OCI-LY7 (cell line): ENCODE data around the gene KCNA3. TPM values are rescaled to one million over a fixed set of nuclear protein-coding genes. Genes with fewer than 3 reads are reported as not detected.

ENCODE experiments used
- BruUV-seq: library from RNA; stranded (reverse); fragments of 400-500 nt; replicated peaks from 2 replicates; lab custom pipeline; 2021; lab: Mats Ljungman, UMichigan
- CTCF ChIA-PET: fragments of 300-600 bp; sonication (Branson Sonifier 250); formaldehyde crosslinking; loops from one replicate; lab custom pipeline; 2022; ENCODE audit warnings: antibody characterized with exemption; ENCODE audit not compliant: unreplicated experiment; lab: Charles Lee
- POLR2A ChIA-PET: fragments of 300-600 bp; sonication (Branson Sonifier 250); formaldehyde crosslinking; loops from one replicate; lab custom pipeline; 2022; ENCODE audit warnings: antibody characterized with exemption; lab: Charles Lee
- DNase-seq: peaks from one replicate; pipeline ENCODE4 v3.0.0-alpha.2; 2015; ENCODE audit warnings: low spot score
- H2AFZ ChIP-seq: fragments of 200-600 bp; sonication (generic), shearing (Covaris generic); 2 replicates; pipeline ENCODE4 v1.6.1; 2014; ENCODE audit warnings: mild to moderate bottlenecking, antibody characterized with exemption, low read length, moderate library complexity
- H3K27ac ChIP-seq: fragments of 200-600 bp; sonication (generic); 2 replicates; pipeline ENCODE4 v1.5.1; 2014; ENCODE audit warnings: mixed run types, low read depth, mild to moderate bottlenecking, moderate library complexity, low read length, inconsistent platforms; ENCODE audit not compliant: poor library complexity, severe bottlenecking
- H3K36me3 ChIP-seq: fragments of 200-600 bp; sonication (generic); 2 replicates; pipeline ENCODE4 v1.6.1; 2014; ENCODE audit warnings: mild to moderate bottlenecking, antibody characterized with exemption, low read length, moderate library complexity, mixed read lengths; ENCODE audit not compliant: insufficient read depth
- H3K4me1 ChIP-seq: fragments of 200-600 bp; sonication (generic); 2 replicates; pipeline ENCODE4 v1.5.1; 2014; ENCODE audit warnings: mild to moderate bottlenecking, low read length; ENCODE audit not compliant: insufficient read depth, poor library complexity, severe bottlenecking
- H3K4me2 ChIP-seq: fragments of 200-600 bp; sonication (generic); 2 replicates; pipeline ENCODE4 v1.6.1; 2014; ENCODE audit warnings: mild to moderate bottlenecking, low read length
- H3K4me3 ChIP-seq: fragments of 200-600 bp; sonication (generic); 2 replicates; pipeline ENCODE4 v1.5.1; 2014; ENCODE audit warnings: mild to moderate bottlenecking, low read depth, low read length; ENCODE audit not compliant: poor library complexity, severe bottlenecking
- H3K79me2 ChIP-seq: fragments of 200-600 bp; sonication (generic); 2 replicates; pipeline ENCODE4 v1.6.1; 2016; ENCODE audit warnings: low read depth, mild to moderate bottlenecking, low read length, moderate library complexity, mixed read lengths; ENCODE audit not compliant: insufficient read depth
- H3K9me2 ChIP-seq: fragments of 200-600 bp; sonication (generic); 2 replicates; pipeline ENCODE4 v1.6.1; 2016; ENCODE audit warnings: mild to moderate bottlenecking, low read length, mixed read lengths; ENCODE audit not compliant: insufficient read depth
- H3K9me3 ChIP-seq: fragments of 200-600 bp; sonication (generic); 2 replicates; pipeline ENCODE4 v1.6.1; 2014; ENCODE audit warnings: mild to moderate bottlenecking, mixed run types, low read length, mixed read lengths
- H4K20me1 ChIP-seq: fragments of 200-600 bp; sonication (generic); 2 replicates; pipeline ENCODE4 v1.6.1; 2014; ENCODE audit warnings: mild to moderate bottlenecking, antibody characterized with exemption, low read length, moderate library complexity, mixed read lengths; ENCODE audit not compliant: insufficient read depth
- EZH2phosphoT487 ChIP-seq: fragments of 200-600 bp; sonication (generic); IDR thresholded peaks from 2 replicates; pipeline ENCODE4 v1.6.1; 2018; ENCODE audit warnings: low read depth, borderline replicate concordance, mild to moderate bottlenecking, mixed run types, antibody characterized with exemption, low read length, moderate library complexity, mixed read lengths
- intact Hi-C: fragments of 100-400 bp; cut with micrococcal nuclease; formaldehyde crosslinking; loops from one replicate; pipeline ENCODE4 v1.10.0; 2022; ENCODE audit not compliant: unreplicated experiment
- total RNA-seq, 2 experiments: library from RNA; depleted of rRNA in 1 of 2; stranded (reverse); fragments of >200 nt in 1 of 2; shearing (Covaris generic) in 1 of 2; gene quantifications; 2 replicates each; pipeline ENCODE4 v1.2.3, GENCODE V29; 2014 to 2022
- TF ChIP-seq, protein P1 (sequence below): fragments of 200-600 bp; sonication (generic); conservative IDR thresholded peaks from 2 replicates; pipeline ENCODE4 v1.5.1; 2014; ENCODE audit warnings: mild to moderate bottlenecking, antibody characterized with exemption, low read length, moderate library complexity, mixed read lengths

KCNA3 gene
- total RNA-seq, 2 experiments from 2014 or later, result 43.6 to 58.0 TPM

DNA sequence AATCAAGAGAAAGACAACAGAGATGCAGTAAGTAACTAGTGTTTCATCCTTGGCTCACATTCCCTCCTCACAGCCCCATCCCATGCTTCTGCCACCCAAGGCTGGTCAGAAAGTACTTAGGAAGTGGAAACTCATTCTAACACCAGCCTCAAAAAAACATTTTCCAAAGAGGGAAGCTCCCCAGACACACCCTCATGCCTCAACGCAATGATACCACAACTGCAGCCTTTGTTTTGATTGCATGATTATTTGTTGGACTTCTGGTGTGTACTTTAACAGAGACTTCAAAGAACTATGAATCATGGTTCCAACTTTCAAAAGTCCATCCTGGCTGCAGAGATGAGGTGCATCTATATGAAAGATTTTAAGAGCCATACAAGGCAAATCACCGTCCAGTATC, 45.2 kb upstream of the KCNA3 start:
- H3K36me3 ChIP-seq, result no peaks in the 10 kb centered on the region
- H3K4me3 ChIP-seq, result no peak overlapping the region
- no peak for DNase-seq
- intact Hi-C loops, result no loop called here
- BruUV-seq, result no TSS peak
- no peaks in the 10 kb centered on the region for H3K79me2 ChIP-seq
- no peak for TF ChIP-seq EZH2phosphoT487
- TF ChIP-seq, protein P1, sequence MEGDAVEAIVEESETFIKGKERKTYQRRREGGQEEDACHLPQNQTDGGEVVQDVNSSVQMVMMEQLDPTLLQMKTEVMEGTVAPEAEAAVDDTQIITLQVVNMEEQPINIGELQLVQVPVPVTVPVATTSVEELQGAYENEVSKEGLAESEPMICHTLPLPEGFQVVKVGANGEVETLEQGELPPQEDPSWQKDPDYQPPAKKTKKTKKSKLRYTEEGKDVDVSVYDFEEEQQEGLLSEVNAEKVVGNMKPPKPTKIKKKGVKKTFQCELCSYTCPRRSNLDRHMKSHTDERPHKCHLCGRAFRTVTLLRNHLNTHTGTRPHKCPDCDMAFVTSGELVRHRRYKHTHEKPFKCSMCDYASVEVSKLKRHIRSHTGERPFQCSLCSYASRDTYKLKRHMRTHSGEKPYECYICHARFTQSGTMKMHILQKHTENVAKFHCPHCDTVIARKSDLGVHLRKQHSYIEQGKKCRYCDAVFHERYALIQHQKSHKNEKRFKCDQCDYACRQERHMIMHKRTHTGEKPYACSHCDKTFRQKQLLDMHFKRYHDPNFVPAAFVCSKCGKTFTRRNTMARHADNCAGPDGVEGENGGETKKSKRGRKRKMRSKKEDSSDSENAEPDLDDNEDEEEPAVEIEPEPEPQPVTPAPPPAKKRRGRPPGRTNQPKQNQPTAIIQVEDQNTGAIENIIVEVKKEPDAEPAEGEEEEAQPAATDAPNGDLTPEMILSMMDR, result no peak
- no peaks in the 10 kb centered on the region for H3K4me1 ChIP-seq
- no peaks in the 10 kb centered on the region for H4K20me1 ChIP-seq
- H3K9me3 ChIP-seq, result no peaks in the 10 kb centered on the region
- no peaks in the 10 kb centered on the region for H3K9me2 ChIP-seq
- no peak overlapping the region for H3K27ac ChIP-seq
- CTCF ChIA-PET, result no interaction called here
- POLR2A ChIA-PET, result no interaction called here
- H2AFZ ChIP-seq, result no peak overlapping the region
- no peak overlapping the region for H3K4me2 ChIP-seq

DNA sequence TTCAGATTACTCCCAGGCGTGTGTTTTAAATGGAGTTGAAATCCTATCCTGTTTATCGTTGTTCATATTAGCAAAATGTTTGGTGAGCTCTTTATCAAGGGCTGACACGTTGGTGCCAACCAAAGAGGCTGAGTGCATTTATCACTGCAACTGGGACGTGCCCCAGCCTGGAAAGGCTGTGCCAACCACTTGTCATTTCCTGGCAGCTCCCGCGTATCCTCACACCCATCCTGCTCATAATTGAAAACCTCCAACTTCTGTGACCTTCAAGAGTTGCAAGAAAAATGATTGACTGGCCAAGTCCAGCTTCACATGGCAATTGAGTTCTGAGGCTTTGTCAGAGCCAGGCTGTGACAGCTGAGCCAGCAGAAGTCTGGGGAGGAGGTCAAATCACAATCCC, 43.7 kb upstream of the KCNA3 start:
- no peak for TF ChIP-seq EZH2phosphoT487
- TF ChIP-seq, protein P1, result no peak
- ChIA-PET POLR2A (no interaction called here), CTCF (no interaction called here)
- intact Hi-C loops, result no loop called here
- Histone ChIP-seq H3K4me2 (no peak overlapping the region), H3K79me2 (no peaks in the 10 kb centered on the region), H2AFZ (no peak overlapping the region), H3K9me2 (no peaks in the 10 kb centered on the region), H3K4me1 (no peaks in the 10 kb centered on the region), H3K27ac (no peak overlapping the region), H3K4me3 (no peak overlapping the region), H3K36me3 (no peaks in the 10 kb centered on the region), H4K20me1 (no peaks in the 10 kb centered on the region), H3K9me3 (no peaks in the 10 kb centered on the region)
- BruUV-seq, result no TSS peak
- no peak for DNase-seq

DNA sequence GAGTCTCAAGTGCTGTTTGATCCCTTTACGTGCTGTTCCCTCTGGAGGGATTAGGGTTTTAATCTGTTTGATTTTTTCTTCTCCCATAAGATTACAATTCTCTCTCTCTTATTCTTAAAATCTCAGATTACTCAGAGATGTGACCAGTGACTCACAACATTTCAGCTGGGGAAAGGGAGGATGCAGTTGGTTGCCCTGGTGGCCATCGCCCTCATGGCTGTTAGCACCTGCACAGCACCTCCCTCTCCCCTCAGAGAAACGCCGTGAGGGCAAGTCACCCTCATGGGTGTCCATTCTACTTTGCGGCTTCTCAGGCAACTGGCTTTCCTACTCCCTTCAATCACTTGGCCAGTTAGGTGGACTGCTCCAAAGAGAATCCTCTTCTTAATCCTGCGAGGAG, 42.4 kb upstream of the KCNA3 start:
- no peaks in the 10 kb centered on the region for H3K4me1 ChIP-seq
- no peak overlapping the region for H2AFZ ChIP-seq
- H3K4me2 ChIP-seq, result no peak overlapping the region
- intact Hi-C loops, result no loop called here
- H3K9me2 ChIP-seq, result no peaks in the 10 kb centered on the region
- ChIA-PET CTCF (no interaction called here), POLR2A (no interaction called here)
- H3K79me2 ChIP-seq, result no peaks in the 10 kb centered on the region
- no TSS peak for BruUV-seq
- TF ChIP-seq, protein P1, result no peak
- TF ChIP-seq EZH2phosphoT487, result no peak
- H3K9me3 ChIP-seq, result no peaks in the 10 kb centered on the region
- H3K36me3 ChIP-seq, result no peaks in the 10 kb centered on the region
- H3K27ac ChIP-seq, result no peak overlapping the region
- no peak for DNase-seq
- H3K4me3 ChIP-seq, result no peak overlapping the region
- H4K20me1 ChIP-seq, result no peaks in the 10 kb centered on the region
